Liver (tissue), 4 donors: Measurements from ENCODE around the gene RNF217. TPM values are rescaled to one million over a fixed set of nuclear protein-coding genes. Genes with fewer than 3 reads are reported as not detected.

ENCODE experiments used
- polyA plus RNA-seq, 2 donors: library from polyadenylated mRNA; stranded (reverse) in 1 of 2; unstranded in 1 of 2; fragments of 200-250 nt in 1 of 2; fragments of >200 nt in 1 of 2; fragmentation: Nextera tagmentation in 1 of 2; extraction: Ambion mirVana in 1 of 2; gene quantifications; one replicate each; pipeline versions ENCODE4 v1.2.1 to v1.2.3, GENCODE V29; 2013 to 2015
- total RNA-seq, 2 donors: library from RNA; depleted of rRNA; stranded (reverse); fragments of >200 nt; gene quantifications; one replicate each; pipeline ENCODE4 v1.2.3, GENCODE V29; 2014
- donor health status: healthy.
- donor health status: healthy.
- donor health status: healthy.

The RNF217 gene
- total and polyA plus RNA-seq, 4 donors = 2.3 to 18.3 (median 4.1) TPM

Other genes starting within 250 kb of the RNF217 start
- gene TPD52L1, start 191.3 kb downstream of the RNF217 start, total RNA-seq = 10 to 100 TPM in 1 of 2 donors, 1 to 10 TPM in 1; 8.9 to 49.7 TPM
- gene TPD52L1, start 191.3 kb downstream of the RNF217 start, polyA plus RNA-seq = 10 to 100 TPM; 63.5 to 66.4 TPM